HG02588 (cell line): ENCODE measurements around the gene AMPH.
"Not testable (repeated sequence)": the region's sequence is repeated elsewhere in the genome, so short reads cannot be mapped to it uniquely, and the experiment has no call there.

Experiments
- ATAC-seq: cut with Tn5 transposase; IDR thresholded peaks from one replicate; pipeline ENCODE4 v1.9.1; 2021; ENCODE audit warnings: mild to moderate bottlenecking, moderate library complexity; ENCODE audit not compliant: unreplicated experiment

The AMPH gene

DNA sequence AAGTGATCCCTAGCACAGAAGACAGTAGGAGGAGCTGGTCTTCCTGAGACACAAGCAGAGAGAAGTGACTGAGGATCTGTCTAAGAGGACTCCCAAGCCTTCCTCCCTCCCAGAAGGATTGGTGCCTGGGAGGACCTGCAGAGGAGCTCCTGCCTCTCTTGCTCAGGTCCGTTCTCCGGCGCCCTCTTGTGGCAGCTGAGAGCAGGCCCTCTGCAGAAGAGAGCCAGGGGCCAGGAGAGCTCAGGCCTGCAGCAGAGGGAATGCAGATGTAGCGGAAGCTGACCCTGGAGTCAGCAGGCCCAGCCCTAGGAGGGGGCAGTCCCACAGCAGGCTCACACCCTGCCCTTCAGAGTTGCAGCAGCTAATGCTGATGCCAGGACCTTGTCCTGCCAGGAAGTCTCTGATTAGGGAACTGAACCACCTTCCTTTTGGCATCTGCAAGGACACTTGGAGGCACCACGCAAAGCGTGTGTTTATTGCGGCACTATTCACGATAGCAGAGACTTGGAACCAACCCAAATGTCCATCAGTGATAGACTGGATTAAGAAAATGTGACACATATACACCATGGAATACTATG is 276.8 kb downstream of the AMPH start:
- ATAC-seq = not testable (repeated sequence)

DNA sequence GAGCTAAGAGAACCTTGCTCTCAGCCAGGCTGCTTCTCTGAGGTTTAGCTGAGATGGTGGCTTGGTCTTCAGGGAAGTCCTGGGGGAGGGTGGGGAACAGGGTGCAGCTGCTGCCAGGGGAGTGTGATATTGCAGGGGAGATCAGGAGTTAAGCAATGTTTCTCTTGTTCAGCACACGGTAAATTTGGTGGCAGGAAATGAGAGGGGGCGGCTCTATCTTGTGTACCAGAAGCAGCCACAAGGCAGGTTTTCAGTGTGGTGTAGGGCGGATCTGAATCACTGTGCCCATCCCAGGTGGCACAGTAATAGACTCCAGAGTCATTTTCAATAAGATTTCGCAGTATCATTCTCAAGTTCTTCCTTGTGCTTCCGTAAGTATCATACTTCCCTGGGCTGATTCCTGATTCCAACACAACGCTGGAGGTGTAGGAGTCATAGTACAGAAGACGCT is 277.7 kb downstream of the AMPH start:
- not testable (repeated sequence) for ATAC-seq

DNA sequence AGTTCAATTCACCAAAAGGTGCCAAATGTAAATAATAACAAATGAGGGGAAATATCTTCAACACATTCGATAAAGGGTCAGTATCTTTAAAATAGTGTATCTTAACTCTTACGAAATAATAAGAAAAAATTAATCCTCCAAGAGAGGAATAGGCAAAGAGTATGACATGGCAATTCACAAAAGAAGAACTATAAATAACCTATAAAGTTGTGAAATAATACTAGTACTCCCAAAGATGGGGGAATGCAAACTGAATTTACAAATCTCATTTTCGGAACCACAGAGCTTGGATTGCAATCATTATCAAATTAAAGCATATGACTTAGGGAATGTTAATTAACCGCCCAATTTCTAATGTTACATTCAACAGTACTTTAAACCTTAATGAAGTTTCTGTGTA is 279.6 kb downstream of the AMPH start:
- no peak for ATAC-seq

DNA sequence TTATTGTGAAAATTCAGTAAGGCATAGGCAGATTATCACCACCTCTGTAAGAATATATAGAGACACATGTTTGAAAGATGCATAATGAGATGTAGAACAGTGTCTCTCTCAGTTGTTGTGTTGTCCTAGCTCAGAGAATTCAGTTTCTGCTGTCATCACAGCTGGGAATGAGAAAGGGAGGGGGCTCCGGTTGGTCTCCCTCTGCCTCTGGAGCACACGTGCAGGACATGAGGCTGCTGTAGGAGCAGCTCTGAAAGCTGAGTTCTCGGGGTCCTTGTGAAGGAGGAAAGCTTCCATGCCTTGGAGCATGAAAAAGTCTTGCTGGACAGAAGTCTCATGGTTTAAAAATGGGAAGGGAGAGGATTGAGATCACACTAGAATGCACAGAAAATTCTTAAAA is 280.4 kb downstream of the AMPH start:
- not testable (repeated sequence) for ATAC-seq

GRCh38 chr7:38349869-38350583 is 281.1 kb downstream of the AMPH start:
- peak; percentile 52 for ATAC-seq

DNA sequence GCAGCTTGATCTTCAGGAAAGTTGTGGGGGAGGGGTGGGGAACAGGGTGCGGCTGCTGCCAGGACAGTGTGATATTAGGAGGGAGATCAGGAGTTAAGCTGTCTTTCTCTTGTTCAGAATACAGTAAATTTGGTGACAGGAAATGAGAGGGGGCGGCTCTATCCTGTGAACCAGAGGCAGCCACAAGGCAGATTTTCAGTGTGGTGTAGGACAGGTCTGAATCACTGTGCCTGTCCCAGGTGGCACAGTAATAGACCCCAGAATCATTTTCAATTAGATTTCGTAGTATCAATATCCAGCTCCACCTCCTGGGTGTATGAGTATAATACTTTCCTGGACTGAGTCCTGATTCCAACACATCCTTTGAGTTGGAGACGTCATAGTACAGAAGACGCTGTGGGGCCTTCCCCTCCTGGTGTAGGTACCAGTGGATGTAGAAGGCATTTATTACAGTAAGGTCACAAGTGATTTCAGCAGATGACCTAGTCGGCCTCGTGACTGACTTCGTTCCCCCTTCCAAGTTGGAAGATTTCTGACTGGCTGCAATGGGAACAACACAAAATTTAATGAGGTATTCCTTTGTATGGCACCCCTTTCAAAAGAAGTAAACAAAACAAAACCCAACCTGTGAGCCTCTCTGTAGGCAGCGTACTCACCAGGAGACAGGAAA is 281.9 kb downstream of the AMPH start:
- not testable (repeated sequence) for ATAC-seq

DNA sequence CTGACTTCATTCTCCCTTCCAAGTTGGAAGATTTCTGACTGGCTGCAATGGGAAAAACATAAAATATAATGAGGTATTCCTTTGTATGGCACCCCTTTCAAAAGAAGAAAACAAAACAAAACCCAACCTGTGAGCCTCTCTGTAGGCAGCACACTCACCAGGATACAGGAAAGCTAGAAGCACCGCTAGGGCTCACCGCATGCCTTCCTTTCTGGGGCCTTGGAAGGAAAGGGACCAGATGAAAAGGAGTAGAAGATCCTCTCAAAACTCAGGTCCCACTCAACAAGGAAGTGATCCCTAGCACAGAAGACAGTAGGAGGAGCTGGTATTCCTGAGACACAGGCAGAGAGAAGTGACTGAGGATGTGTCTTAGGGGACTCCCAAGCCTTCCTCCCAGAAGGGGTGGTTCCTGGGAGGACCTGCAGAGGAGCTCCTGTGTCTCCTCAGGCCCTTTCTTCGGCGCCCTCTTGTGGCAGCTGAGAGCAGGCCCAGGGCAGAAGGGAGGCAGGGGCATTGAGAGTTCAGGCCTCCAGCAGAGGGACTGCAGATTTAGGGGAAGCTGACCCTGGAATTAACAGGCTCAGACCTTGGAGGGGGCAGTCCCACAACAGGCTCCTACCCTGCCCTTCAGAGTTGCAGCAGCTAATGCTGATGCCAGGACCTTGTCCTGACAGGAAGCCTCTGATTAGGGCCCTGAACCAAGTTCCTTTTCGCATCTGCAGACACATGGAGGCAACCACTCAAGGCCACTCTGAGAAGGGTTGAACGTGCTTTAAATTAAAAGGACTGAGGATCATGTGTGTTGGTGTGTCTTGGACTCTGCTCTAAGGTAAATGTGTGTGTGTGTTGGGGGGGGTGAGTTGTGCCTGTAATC is 285.6 kb downstream of the AMPH start:
- peak; percentile 75 for ATAC-seq

DNA sequence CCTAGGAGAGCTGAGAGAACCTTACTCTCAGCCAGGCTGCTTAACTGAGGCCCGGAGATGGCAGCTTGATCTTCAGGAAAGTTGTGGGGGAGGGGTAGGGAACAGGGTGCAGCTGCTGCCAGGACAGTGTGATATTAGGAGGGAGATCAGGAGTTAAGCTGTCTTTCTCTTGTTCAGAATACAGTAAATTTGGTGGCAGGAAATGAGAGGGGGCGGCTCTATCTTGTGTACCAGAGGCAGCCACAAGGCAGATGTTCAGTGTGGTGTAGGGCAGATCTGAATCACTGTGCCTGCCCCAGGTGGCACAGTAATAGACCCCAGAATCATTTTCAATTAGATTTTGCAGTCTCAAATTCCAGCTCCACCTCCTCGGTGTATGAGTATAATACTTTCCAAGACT is 286.4 kb downstream of the AMPH start:
- ATAC-seq = not testable (repeated sequence)

- ATAC-seq = not testable (repeated sequence)
Observed at GRCh38 chr7:38342135-38342534, 289.0 kb downstream of the AMPH start.

DNA sequence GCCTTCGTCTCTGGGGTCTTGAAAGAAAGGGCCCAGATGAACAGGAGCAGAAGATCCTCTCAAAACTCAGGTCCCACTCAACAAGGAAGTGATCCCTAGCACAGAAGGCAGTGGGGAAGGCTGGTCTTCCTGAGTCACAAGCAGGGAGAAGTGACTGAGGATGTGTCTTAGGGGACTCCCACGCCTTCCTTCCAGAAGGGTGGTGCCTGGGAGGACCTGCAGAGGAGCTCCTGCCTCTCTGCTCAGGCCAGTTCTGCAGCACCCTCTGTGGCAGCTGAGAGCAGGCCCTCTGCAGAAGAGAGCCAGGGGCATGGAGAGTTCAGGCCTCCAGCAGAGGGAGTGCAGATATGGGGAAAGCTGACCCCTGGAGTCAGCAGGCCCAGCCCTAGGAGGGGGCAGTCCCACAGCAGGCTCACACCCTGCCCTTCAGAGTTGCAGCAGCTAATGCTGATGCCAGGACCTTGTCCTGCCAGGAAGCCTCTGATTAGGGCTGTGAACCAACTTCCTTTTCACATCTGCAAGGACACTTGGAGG is 289.9 kb downstream of the AMPH start:
- not testable (repeated sequence) for ATAC-seq

GRCh38 chr7:38339953-38340819 is 291.0 kb downstream of the AMPH start:
- ATAC-seq = no peak

DNA sequence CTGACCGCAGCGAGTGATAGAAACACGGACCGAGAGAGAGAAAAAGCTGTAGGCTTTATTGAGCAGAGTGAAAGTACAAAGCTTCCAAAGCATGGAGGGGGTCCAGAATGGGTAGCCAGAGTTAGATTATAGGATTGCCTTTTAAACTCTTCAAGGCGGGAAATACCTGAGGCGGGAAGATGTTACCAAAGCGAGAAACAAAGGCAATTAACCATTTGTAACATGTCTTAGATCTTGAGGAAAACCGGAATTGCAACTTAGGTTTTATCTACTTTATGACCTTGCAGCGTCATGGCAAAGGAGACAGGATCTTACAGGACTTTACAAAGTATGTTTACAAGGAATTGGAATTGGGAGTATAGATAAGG is 295.0 kb downstream of the AMPH start:
- not testable (repeated sequence) for ATAC-seq

DNA sequence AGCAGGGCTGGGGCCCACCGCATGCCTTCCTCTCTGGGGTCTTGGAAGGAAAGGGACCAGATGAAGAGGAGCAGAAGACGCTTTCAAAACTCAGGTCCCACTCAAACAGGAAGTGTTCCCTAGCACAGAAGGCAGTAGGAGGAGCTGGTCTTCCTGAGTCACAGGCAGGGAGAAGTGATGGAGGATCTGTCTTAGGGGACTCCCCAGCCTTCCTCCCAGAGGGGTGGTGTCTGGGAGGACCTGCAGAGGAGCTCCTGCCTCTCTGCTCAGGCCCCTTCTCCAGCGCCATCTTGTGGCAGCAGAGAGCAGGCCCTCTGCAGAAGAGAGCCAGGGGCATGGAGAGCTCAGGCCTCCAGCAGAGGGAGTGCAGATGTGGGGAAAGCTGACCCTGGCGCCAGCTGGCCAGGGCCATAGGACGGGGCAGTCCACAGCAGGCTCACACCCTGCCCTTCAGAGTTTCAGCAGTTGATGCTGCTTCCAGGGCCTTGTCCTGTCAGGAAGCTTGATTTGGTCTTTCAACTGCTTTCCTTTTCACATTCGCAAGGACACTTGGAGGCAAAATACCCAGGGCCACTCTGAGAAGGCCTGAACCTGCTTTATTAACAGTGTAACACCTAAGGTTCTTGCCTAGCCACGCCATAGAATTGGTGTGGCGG is 295.6 kb downstream of the AMPH start:
- ATAC-seq = peak; percentile 97

GRCh38 chr7:38335128-38335491 is 296.1 kb downstream of the AMPH start:
- no peak for ATAC-seq

DNA sequence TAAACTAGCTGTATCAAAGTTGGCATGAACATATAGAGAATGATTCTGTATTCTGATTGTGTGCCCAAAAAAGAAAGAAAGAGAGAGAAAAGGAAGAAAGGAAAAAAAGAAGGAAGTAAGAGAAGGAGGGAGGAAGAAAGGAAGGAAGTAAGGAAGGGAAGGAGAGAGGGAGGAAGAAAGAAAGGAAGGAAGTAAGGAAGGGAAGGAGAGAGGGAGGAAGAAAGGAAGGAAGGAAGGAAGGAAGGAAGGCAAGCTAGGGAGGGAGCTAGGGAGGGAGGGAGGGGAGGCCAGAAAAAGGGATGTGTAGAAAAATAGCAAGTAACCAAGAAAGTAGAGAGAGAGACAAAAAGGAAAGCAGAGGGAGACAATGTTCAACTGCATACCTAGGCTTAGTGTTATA is 297.0 kb downstream of the AMPH start:
- ATAC-seq = no peak
